HG03175 (cell line): Measurements from ENCODE around the gene STAT5A.
A peak's percentile ranks its signal among the peaks of the same experiment; 100 is the strongest.

Experiments used
- ATAC-seq: cut with Tn5 transposase; IDR thresholded peaks from one replicate; pipeline ENCODE4 v1.9.1; 2021; ENCODE audit warnings: mild to moderate bottlenecking, moderate library complexity; ENCODE audit not compliant: unreplicated experiment

STAT5A gene

DNA sequence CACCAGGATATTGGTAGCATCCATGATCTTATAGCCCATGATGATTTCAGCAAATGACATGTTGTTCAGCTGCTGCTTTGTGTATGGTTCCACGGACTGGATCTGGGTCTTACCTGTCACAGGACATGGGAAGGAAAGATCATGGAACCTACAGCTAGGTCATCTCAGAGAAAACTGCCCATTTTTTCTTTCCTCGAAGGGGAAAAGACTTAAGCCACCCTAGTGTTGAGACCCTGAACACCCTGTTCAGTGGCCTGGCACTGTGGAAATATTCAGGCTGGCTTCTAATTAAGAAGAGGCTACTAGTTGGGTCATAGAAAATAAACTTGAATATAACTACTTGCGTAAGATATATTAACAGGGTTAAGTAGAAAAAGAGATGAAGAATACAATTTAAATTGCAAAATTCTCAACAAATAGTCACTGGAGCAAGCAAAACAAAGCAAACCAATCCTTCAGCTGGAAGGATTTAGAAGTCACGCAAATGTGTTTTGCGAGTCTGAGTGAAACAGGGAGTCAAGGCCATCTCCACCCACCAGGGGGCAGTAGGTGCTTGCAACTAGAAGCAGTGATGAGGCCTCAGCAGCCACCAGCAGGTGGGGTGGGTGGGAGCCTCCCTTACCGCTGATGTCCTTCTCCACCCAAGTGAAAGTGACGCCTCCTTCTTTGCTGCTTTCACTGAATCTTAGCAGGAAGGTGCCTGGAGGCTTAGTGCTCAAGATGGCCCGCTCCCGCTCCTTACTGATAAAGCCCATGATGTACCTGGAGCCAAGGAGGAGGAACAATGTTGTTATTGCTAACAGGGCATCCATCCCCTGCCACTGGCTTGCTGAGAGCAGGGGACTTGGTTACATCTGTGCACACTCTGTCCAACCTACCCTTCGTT, 34.3 kb downstream of the STAT5A start:
- peak; percentile 76 for ATAC-seq

DNA sequence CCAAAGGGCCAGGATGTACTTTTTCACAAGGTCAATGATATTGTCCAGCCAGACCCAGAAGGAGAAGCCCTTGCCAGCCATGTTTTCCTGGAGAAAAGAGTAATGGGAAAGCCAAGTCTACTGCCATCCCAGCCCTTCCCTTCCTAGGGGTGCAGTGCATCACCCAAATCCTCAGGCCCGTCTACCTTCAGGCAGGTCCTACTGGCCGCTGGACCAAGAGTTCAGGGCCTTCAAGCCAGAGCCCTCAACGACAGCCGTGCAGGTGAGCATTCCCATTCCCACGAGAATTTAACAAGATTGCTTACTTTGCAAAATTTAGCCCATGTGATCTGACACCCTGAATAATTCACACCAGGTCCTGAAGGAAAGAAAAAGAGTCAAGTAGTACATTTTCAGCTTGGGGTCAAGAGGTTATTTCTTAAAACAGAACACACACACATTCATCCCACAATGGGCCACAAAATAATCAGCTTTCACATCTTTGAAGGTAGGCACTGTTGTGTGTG, 35.0 kb downstream of the STAT5A start:
- no peak for ATAC-seq

DNA sequence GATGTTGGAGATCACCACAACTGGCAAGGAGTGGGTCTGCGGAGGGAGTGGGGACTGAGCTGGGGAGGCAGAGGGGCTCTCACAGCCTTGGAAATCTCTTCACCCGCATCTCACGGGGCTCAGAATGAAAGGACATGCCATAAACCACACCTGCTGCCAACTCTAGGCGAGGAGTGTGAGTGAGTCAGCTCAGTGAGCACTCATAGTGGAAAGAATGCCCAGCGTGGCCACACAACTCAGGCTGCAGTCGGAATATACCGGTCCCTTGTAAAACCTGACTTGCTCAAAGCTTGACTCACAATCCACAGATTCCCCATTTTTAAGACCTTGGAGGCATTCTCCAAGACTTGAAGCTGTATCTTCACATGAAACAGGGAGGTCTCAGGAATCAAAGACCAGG, 36.7 kb downstream of the STAT5A start:
- no peak for ATAC-seq

DNA sequence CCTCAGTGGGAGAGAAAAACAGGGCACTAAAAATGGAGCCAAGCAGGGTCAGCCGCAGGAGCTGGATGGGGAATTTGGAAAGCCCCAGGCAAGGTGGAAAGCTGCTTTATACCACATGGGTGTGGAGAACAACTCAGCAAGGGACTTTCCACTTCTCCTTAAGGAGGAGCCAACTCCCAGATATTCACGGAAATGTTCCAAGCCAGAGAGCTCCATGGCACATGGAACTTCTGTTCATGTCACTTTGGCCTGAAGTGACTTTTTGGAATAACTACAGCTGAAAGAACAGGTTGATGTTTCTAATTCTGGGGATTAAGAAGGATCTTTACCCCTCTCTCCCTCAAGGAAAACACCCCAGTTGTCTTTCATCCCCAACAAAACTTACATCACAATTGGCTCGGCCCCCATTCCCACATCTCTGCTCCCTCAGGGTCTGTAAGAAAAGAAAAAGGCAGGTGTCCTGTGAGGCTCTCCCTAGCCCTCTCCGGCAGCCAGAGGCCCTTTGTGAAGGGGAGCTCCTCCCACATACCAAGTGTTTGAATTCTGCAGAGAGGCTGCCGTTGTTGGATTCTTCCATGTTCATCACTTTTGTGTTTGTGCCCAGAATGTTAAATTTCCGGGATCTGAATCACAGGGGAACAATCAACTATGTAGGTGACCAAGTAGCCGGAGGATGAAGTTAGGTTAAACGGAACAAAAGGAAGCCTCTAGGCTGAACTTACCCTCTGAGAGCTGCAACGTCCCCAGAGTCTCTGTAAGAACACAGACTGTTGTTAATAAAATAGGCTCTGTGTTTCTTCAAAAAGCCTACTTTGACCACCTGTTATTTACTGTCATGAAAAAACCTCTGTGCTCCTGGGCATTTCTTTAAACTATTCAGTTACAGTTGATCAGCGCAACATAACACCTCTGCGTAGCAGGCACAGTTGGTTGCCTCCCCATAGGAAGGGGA, 41.0 kb downstream of the STAT5A start:
- ATAC-seq = no peak

DNA sequence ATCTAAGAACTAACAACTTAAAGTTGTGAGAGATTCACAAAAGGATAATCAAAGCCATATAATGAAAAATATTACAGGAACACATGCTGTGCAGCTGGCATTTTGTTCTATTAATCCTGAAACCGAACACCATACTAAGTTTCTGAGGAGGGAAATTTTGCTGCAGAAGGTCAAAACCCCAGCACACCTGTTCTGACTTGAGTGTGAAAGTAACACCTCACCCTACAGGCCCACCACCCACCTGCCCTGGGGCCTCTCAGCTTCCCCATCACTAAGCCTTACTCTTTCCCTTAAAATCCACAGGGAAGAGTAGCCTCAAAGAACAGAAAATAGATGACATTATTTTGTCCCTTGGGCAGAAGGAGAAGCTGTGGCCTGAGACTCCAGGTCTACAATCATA, 44.8 kb downstream of the STAT5A start:
- ATAC-seq = no peak

DNA sequence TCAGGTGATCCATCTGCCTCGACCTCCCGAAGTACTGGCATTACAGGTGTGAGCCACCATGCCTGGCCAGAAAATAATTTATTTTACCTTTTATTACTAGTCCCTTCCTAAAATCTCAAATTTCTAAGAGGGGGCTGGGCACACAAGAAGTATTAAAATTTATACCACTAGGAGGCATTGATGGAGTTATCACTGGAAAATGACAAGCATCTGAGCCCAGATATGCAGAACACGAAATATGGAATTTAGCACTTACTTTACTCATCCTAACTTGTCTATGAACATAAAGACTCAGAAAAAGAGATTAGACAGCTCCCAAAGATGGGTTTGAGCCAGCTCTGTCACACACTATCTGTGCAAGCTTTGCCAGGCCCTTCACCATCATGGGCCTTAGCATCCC, 46.4 kb downstream of the STAT5A start:
- ATAC-seq = no peak

DNA sequence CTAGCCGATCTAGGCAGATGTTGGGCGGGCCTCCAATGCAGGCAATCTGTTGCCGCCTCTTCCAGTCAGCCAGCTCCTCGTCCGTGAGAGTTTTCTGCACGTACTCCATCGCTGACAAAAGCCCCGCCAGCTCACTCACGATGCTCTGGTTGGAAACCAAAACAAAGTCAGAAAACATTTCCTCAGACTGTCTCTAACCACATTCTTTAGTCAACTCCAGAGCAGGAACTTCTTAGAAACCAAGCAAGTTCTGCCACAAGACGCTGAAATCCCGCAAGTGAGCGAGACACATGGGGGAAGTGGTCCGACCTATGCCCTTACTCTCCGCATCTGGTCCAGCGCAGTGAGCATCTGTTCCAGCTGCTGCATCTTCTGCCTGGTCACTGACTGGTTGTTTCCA, 49.1 kb downstream of the STAT5A start:
- peak; percentile 43 for ATAC-seq

DNA sequence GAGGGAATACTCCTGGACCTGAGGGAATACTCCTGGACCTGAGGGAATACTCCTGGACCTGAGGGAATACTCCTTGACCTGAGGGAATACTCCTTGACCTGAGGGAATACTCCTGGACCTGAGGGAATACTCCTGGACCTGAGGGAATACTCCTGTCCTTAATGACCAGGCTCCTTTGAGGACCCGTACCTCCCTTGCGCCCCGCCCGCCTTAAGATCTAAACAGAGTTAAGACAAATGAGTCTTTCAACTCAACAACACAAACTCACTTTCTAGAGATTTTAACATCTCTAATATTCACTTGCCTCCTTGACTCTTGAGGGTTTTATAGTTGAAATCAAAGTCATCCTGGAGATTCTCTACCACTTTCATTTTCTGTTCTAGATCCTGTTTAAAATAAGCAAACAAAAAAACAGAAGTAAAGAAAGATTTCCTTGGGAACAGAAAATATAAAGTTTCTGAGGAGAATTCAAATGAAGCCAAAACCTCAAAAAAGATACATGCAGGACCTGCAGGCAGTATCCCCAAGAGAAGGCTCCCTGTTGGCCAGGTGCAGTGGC, 50.2 kb downstream of the STAT5A start:
- ATAC-seq = no peak

DNA sequence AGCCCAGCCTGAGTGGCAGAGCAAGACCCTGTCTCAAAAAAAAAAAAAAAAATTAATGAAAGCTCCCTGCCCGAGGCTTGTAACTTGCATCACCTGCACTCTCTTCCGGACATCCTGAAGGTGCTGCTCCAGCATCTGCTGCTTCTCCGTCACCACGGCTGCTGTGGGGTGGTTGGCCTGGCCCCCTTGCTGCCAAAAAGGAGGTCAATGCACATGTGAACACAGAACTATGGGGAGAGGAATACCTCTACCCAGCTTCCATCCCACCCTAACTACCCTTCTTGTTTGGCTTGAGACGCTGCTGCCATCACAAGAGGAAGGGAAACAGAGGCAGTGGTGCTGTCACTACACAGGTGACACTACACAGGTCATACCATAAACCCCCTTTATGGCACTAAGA, 50.9 kb downstream of the STAT5A start:
- no peak for ATAC-seq

DNA sequence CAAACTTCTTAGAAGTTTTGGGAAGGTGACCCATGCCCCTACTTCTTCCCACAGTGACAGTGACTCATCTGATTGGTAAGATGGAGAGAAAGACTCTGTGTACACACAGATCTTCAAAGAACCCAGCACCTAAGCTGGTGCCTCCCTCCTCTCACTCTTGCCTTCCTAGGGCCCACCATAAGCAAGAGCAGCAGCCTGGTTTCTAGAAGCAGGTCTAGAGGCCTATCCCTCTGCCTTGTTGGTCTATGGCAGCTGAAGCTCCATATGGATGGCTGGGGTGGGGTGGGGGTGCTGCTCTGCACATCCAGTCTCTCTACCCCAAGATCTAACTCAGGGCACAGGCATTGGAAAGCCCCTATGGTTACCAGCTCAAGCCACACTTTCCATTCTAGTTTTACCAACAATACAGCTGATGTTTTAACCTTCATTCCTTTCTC, 52.4 kb downstream of the STAT5A start:
- ATAC-seq = no peak

DNA sequence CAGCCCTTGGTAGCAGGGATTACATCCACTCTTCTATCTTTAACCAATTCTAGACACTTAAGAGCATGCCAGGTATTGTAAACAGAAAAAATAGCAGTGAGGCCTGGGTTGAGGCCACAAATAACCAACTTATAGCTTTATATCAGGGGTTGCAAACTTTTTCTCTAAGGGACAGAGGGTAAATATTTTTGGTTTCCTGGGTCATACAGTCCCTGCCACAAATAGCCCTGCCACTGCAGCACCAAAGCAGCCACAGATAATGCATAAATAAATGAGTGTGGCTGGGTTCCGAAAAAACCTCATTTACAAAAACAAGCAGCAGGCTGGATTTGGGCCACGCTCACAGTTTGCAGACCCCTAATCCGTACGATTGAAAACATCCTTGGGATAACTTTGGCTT, 53.3 kb downstream of the STAT5A start:
- ATAC-seq = no peak

DNA sequence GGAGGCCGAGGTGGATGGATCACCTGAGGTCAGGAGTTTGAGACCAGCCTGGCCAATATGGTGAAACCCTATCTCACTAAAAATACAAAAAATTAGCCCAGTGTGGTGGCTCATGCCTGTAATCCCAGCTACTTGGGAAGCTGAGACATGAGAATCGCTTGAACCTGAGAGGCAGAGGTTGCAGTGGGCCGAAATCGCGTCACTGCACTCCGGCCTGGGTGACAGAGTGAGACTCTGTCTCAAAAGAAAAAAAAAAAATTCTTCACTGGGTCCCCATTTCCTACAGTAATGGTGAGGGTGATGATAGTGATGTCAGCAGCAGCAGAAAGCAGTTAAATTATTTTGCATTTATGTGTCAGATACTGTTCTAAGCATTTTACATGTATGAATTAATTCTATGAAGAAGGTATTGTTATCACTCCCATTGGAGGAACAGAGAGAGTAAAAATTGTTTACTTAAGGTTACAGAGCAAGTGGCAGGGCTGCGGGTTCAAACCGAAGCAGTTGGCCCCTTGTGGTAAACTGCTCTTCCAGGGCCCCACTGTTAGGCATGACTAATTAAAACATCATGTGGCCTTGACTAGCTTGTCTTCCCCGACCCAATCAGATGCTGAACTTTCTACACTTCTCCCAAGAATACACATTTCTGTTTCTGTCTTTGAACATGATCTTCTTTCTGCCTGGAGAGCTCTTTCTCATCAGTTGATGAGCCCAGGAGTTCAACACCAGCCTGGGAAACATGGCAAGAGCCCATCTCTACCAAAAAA, 54.1 kb downstream of the STAT5A start:
- no peak for ATAC-seq

DNA sequence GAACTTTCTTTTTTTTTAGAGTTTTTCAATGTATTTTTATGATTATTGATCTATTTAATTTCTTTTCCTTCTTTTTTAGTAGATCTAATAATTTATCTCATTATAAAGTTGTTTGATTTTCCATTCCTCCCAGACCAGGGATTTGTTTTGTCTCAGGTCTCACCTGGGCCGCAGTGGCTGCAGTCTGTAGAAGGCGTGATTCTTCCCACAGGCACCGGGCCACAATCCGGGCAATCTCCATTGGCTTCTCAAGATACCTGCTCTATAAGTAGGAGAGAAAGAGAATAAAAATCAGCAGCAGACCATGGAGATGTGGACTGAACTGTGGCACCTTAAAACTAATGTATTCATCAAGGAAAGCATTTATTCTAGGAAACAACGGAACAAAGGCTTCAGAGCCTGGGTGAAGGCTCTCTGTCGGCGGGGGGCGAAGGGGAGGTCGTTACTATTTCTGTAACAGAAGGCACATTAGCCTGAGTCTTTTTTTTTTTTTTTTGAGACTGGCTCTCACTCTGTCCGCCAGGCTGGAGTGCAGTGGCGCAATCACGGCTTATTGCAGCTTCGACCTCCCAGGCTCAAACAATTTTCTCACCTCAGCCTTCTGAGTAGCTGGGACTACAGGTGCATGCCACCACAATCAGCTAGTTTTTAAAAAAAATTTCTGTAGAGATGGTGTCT, 57.2 kb downstream of the STAT5A start:
- no peak for ATAC-seq

DNA sequence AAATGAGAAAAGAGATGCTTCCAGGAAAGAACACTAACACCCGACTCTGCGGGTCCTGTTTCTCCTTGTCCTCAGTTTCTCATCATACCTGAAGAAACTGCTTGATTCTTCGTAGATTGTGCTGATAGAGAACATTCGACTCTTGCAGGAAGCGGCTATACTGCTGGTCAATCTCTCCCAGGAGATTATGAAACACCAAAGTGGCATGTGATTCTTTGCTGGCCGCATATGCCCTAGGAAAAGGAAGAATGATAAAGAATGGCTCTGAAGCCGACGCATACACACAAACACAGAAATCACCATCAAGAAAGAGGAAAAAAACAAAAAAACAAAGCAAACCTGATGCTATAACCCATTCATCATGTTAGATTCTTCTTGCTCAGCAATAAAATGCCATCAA, 58.2 kb downstream of the STAT5A start:
- ATAC-seq = no peak

DNA sequence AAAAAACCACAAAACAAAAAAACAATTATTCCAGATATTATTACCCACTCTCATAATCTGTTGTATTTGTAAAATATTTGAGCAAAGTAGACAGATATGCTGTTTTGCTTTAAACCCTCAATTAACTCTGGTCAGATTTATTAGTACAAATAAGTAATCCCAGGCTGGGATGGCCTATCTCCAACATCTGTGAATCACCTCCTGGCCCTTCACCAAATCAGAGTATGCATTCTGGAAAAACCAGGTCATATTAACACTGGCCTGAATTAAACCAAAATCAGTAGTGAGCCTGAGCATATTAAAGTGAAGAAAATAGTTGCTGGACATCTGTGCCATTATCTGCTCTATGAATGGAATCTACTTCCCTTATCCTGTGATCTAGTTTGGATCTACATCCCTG, 58.9 kb downstream of the STAT5A start:
- ATAC-seq = no peak

DNA sequence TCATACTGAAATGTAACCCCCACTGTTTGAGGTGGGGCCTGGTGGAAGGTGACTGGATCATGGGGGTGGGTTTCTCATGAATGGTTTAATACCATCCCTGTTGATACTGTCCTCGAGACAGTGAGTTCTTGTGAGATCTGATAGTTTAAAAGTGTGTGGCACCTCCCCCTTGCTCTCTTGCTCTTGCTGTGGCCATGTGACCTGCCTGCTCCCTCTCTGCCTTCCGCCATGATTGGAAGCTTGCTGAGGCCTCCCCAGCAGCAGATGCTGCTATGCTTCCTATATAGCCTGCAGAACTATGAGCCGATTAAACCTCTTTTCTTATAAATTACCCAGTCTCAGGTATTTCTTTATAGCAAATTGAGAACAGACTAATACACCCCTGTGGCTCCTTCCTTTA, 59.3 kb downstream of the STAT5A start:
- ATAC-seq = no peak

DNA sequence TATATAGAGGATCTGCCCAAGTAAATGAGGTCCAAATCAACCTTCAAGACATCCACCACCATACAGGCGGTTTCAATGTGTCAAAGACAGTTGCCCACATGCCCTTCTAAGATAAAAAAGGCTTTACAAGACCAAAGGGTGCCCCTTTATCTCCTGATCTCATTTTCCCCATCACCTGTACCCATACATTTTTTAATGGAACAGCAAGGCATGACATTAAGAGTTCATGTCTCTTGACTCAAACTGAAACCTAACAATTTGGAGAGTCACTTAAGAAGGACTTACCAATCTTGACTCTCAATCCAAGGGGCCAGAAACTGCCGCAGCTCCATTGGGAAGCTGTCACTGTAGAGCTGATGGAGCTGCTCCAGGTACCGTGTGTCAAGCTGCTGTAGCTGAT, 59.8 kb downstream of the STAT5A start:
- ATAC-seq = no peak

DNA sequence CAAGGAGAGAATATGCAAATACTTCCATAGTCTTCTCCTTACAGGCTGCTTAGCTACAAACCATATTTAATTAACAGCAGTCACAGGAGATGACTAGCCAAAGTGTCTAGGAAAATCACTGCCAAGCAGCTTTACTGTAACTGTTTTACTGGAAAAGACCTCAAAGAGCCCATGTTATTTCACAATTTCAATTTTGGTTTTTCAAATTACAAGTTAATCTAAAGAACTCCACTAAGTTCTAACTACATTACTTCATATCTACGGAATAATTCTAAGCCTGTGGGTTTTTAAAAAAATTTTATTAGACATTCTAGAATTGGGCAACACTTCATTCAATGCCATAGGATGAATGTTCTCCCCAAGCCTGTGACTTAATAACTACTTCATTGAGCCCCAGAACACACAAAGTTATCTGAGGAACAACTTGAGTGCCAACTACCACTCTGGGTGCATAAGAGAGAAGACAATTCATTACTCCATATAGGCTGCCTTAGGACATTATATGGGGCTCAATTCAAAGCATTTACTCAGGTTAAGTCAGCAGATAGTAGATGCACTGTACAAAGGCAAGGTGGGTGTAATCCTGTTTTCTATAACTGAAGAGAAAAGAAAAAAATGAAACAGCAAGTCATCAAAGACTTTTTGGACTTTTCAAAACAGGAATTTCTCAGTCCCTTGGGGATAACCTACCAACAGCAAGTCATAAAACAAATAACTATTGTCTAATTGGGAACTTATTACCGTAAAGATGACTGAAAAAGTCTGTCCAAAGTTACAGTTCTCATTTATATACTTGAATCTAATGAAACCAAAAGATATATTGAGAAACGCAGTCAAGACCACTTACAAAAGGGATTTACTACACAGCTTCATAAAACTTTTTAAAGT, 66.9 kb downstream of the STAT5A start:
- ATAC-seq = no peak

DNA sequence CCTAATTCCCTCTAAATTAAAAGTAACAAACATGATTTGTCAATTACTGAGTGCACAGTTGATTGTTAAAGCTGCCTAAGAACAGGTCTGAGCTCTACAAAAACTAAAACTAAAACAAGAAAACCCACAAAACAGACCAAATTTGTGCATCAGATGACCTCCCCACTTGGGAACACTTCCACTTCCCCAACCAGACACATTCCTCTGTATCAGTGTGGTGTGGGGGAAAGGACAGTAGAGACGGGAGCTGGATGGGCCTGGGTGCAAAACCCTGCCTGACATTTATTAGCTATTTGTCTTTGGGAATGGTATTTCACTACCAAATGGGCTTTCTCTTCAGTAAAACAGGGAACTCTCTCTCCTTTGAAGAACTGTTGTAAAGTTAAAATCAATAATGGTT, 70.1 kb downstream of the STAT5A start:
- ATAC-seq = no peak
